Mammary epithelial cell (primary cell): ENCODE data around the gene GDI1.

Experiments
- CTCF ChIP-seq, 2 donors: IDR thresholded peaks in 1 of 2; conservative IDR thresholded peaks in 1 of 2; 2 replicates each; pipeline ENCODE4 v1.5.1; 2011 to 2012; ENCODE audit warnings: inconsistent platforms in 2 of 2, low read length in 2 of 2, mild to moderate bottlenecking in 2 of 2, control low read depth in 1 of 2, low read depth in 1 of 2; ENCODE audit not compliant: insufficient read depth in 1 of 2; ENCODE audit errors: extremely low read depth in 1 of 2
- EZH2 ChIP-seq: IDR thresholded peaks from 2 replicates; pipeline ENCODE4 v1.6.1; 2012; ENCODE audit warnings: low read length, inconsistent platforms, borderline replicate concordance

DNA sequence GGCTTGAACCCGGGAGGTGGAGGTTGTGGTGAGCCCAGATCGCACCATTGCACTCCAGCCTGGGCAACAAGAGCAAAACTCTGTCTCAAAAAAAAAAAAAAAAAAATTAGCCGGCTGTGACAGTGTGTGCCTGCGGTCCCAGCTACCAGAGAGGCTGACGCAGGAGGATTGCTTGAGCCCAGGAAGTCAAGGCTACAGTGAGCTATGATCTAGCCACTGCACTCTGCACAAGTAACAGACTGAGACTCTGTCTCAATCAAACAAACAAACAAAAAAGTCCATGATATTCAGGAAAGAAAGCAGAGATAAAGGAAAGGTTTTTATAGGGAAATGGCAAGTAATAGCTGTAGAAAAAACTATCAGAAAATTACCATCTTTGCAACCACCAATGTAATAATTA, 44.2 kb downstream of the GDI1 start:
- TF ChIP-seq EZH2 (no peak), CTCF (conservative IDR thresholded peaks at IDR 0.05 in 1 of 2, IDR thresholded peaks at IDR 0.05 in 1 of 2; ENCODE audit: extremely low read depth in 1 of 2, insufficient read depth in 1 of 2, low read depth in 1 of 2, low read length in 2 of 2) (no peak)
